Measurements from ENCODE around the gene KIF3C.
"Not testable (repeated sequence)": the region's sequence is repeated elsewhere in the genome, so short reads cannot be mapped to it uniquely, and the experiment has no call there.

KIF3C gene

GRCh38 chr2:25915944-25916772 is 66.1 kb downstream of the KIF3C start:
- peak; percentile 10 for DNase-seq (ENCODE audit: low read depth)

GRCh38 chr2:25915411-25915810 is 66.9 kb downstream of the KIF3C start:
- not testable (repeated sequence) for DNase-seq (ENCODE audit: low read depth)

GRCh38 chr2:25913696-25913973 is 68.7 kb downstream of the KIF3C start:
- DNase-seq (ENCODE audit: low read depth): not testable (repeated sequence)

- DNase-seq (ENCODE audit: low read depth): no peak
These were observed 69.2 kb downstream of the KIF3C start for GRCh38 chr2:25912851-25913695.

DNA sequence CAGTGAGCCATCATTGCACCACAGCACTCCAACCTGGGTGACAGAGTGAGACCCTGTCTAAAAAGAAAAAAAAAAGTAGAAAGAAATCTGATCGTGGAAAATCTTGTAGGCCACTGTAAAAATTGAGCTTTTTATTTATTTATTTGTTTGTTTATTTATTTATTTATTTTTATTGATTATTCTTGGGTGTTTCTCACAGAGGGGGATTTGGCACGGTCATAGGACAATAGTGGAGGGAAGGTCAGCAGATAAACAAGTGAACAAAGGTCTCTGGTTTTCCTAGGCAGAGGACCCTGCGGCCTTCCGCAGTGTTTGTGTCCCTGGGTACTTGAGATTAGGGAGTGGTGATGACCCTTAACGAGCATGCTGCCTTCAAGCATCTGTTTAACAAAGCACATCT is 72.7 kb downstream of the KIF3C start:
- DNase-seq (ENCODE audit: low read depth): not testable (repeated sequence)

GRCh38 chr2:25905126-25905525 is 77.2 kb downstream of the KIF3C start:
- DNase-seq (ENCODE audit: low read depth): no peak

GRCh38 chr2:25903216-25903776 is 79.0 kb downstream of the KIF3C start:
- DNase-seq (ENCODE audit: low read depth): no peak

GRCh38 chr2:25899404-25899970 is 82.8 kb downstream of the KIF3C start:
- DNase-seq (ENCODE audit: low read depth): no peak

DNA sequence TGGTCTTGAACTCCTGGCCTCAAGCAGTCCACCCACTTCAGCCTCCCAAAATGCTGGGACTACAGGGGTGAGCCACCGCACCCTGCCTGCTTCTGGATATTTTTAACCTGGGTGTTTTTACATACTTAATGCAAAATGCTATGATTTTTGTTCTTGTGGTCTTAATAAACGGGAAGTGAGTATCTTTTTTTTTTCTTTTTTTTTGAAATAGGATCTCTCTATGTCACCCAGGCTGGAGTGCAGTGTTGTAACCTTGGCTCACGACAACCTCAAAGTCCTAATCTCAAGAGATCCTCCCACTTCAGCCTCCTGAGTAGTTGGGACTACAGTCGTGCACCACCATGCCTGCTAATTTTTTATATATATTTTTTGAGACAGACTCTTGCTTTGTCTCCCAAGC is 84.8 kb downstream of the KIF3C start:
- no peak for DNase-seq (ENCODE audit: low read depth)

GRCh38 chr2:25896308-25896707 is 86.0 kb downstream of the KIF3C start:
- not testable (repeated sequence) for DNase-seq (ENCODE audit: low read depth)

- no peak for DNase-seq (ENCODE audit: low read depth)
These were observed 86.7 kb downstream of the KIF3C start for GRCh38 chr2:25895610-25896009.

DNA sequence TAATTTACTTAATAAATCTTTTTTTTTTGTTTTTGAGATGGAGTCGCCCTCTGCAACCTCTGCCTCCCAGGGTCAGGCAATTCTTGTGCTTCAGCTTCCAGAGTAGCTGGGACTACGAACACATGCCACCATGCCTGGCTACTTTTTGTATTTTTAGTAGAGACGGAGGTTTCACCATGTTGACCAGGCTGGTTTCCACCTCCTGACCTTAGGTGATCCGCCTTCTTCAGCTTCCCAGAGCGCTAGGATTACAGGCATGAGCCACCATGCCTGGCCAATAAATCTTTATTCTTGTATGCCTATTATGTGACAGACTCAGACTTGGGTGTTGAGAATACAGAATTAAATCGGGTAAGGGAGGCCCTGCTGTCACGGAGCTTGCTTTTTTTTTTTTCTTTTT is 87.3 kb downstream of the KIF3C start:
- no peak for DNase-seq (ENCODE audit: low read depth)

DNA sequence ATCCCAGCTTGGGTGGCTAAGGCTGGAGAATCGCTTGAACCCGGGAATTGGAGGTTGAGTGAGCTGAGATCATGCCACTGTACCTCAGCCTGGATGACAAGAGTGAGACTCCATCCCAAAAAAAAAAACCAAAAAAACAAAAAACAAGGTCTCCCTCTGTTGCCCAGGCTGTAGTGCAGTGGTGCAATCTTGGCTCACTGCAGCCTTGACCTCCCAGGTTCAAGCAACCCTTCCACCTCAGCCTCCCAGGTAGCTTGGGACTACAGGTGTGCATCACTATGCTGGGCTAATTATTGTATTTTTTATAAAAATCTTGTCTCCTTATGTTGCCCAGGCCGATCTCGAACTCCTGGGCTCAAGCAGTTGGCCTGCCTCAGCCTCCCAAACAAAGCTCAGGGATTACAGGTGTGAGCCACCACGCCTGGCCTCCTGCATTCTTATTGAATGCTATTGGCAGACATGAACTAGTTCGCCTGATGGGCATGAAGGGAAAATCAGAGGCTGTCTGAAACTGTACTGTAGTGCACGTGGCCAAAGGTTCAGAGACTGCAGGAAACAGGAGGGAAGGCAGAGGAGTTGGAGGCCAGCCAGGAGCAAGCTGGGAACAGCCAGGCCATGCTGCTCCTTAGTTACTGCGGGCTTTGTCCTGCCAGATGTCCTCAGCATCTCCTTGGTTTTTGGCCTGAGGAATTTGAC is 88.0 kb downstream of the KIF3C start:
- DNase-seq (ENCODE audit: low read depth): no peak

DNA sequence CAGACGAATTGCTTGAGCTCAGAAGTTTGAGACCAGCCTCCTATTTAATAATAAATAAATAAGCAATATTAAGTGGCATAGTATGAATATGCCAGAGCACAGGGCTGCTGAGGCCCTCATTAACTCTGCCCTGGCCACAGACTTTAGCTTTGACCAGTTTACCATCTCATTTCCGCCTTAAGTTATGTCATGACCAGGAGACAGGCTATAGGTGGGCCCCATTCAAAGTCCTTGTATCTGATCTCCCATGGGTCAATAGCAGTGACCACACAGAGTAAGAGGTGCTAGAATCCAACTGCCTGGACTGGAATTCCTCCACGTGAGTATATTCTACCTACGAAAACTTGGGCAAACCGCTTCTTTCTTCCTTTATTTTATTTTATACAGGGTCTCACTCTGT is 90.6 kb downstream of the KIF3C start:
- no peak for DNase-seq (ENCODE audit: low read depth)

DNA sequence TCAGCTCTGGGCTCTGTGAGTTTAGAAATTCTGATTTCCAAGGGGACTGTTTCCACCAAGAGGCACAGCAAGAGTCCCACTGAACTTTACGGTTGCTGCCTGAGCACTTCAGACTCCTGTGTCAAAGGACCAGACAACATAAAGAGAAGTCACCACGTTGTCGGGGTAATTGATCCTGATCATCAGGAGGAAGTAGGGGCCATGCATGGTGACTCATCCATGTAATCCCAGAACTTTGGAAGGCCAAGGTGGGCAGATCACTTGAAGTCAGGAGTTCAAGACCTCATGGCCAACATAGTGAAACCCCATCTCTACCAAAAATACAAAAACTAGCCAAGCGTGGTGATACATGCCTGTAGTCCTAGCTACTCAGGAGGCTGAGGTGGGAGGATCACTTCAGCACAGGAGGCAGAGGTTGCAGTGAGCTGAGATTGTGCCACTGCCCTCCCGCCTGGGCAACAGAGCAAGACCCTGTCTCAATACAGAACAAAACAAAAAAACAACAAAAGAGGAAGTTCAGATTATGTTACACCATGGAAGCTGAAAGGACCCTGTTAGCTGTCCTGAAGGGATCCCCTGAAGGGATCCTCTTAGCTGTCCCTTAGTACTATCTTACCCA is 94.6 kb downstream of the KIF3C start:
- no peak for DNase-seq (ENCODE audit: low read depth)

GRCh38 chr2:25885933-25886332 is 96.4 kb downstream of the KIF3C start:
- no peak for DNase-seq (ENCODE audit: low read depth)

GRCh38 chr2:25881764-25882163 is 100.5 kb downstream of the KIF3C start:
- DNase-seq (ENCODE audit: low read depth): no peak

DNA sequence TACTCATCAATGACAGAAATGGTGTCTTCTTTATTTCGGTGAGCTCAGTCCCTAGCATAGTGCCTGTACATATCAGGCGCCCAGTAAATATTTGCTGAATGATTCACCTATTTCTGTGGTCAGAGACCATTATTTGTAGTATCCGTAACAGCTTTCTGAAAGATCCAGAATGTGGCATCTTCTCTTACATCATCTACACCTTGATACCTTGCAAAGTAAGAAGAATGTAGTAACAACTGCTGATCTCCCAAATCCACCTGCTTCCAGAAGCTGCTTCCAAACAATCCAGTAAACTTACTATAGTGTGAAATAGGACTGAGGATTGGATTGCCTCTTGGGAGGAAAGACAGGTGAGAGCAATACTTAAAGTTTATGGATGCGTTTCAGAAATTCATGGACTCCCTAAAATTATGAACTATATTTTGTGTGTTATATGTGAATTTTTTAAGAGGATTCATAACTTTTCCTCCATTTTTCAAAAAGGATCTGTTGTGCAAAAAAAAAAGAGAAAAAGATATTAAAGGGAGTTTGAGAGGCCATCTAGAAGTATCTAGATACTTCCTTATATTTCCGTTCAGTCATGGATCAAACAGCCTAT is 103.1 kb downstream of the KIF3C start:
- no peak for DNase-seq (ENCODE audit: low read depth)

GRCh38 chr2:25878361-25879132 is 103.8 kb downstream of the KIF3C start, which contains the start of gene ASXL2:
ASXL2 (minus strand) TSS chr2:25878487; CDS start chr2:25878222, 265 bp downstream.
- peak; percentile 96 for DNase-seq (ENCODE audit: low read depth)

Measured in stimulated activated CD4-positive, alpha-beta T cell treated with anti-CD3 and anti-CD28 coated beads, Interleukin-2, amount 100 ng/mL, for 4 hours (primary cell).